ENCODE measurements around the gene PROX2. TPM values are rescaled to one million over a fixed set of nuclear protein-coding genes. Genes with fewer than 3 reads are reported as not detected.

Gene PROX2
- total RNA-seq, 2 donors from 2014 or later = 0.23 to 0.93 TPM

DNA sequence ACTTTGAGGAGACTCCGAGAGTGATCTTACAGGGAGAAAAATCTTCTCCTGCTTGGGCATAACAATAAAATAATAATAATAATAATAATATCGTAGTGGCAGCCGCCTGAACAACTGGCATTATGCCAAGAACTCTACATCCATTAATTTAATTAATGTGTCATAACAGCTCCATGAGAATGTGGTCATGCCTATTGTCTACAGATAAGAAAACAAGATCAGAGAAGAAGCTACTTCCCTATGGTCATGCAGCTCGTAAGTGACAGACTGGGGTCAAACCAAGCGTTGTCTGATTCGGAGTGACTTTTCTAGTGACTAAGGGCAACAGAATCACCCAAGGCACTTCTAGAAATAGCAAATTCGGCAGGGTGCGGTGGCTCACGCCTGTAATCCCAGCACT, 11.7 kb downstream of the PROX2 start:
- Mint-ChIP-seq H3K27ac (no peak overlapping the region), H3K9me3 (no peaks in the 10 kb centered on the region), H3K36me3 (no peaks in the 10 kb centered on the region)
- ATAC-seq (no peak), DNase-seq (ENCODE audit: low spot score in 2 of 2) (no peak)

DNA sequence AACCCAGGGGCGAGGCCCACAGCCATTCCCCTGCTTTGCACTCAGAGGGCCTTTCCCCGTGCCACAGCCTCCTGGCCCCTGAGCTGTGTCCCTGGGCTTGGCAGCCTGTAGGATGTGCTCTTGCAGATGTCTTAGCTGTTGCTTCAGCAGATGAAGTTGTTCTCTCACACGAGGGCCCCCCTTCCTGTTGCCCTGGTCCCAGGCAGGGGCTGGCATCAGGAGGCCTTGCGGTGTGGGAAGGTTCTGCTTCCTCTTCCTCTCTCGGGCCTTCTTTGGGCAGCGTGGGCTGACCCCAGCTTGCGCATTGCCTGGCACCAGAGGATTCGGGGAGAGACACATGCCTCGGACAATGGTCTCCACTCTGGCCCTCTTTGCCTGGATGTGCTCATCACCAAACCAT, 12.7 kb downstream of the PROX2 start:
- Mint-ChIP-seq H3K9me3 (no peaks in the 10 kb centered on the region), H3K27ac (no peak overlapping the region), H3K36me3 (no peaks in the 10 kb centered on the region)
- no peak for DNase-seq (ENCODE audit: low spot score in 2 of 2)
- ATAC-seq = no peak

DNA sequence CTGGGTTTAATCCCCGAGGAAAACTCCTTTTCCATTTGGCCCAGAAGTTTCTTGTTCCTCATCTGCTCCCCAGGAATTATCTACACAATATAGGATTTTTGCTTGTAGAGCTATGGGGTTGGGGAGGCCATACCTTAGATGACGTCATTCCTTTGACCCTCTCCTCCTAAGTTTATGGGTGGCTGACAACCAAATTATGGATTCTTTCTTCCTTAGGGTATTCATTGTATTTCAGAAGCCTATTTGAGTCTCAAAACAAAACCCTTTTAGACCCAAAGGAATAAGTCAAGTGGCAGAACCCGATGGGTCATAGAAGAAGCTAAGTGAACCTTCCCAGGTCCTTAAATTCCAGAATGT, 14.2 kb downstream of the PROX2 start:
- Mint-ChIP-seq H3K9me3 (no peaks in the 10 kb centered on the region), H3K36me3 (no peaks in the 10 kb centered on the region), H3K27ac (no peak overlapping the region)
- DNase-seq (ENCODE audit: low spot score in 2 of 2) (no peak), ATAC-seq (no peak)

DNA sequence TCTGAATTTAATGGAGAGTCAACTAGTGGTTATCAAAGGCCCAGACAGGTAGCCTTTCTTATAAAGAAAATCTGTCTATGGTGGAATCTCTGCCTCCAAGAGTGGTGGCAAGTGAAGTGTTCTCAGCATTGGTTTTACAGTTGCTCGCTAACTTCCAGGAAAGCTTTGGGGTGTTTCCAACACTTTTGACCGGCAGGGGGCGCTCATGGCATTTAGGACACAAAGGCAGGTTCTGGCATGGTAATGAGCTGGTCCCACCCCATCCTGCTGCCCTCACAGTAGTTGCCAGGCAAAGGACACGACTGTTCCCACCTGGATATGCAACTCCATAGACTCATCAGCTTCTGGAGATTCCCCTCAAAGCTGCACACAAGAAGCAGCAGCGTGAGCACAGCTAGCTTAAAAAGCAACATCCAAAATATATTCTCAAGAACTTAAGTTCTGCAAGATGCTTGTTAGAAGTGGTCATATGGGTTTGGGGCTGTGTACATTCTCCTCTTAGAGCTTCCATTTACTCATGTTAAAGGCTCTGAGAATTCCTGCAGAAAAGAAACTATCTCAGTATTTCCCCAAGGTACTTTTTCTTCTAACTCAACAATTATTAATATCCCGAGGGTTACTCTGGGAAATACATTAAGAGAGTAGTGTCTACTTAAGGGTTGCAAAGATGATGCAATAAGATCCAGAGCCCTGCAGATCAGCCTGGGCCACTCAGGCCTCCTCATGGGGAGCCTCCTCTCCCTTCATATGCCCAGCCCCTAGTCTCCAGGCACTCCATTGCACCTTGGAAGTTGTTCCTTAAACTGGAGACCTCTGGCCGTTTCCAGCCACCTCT, 14.8 kb downstream of the PROX2 start:
- Mint-ChIP-seq H3K36me3 (no peaks in the 10 kb centered on the region), H3K9me3 (no peaks in the 10 kb centered on the region), H3K27ac (peak overlapping the region in 1 of 2 donors; percentile 73)
- ATAC-seq (peak; percentile 84 to 95), DNase-seq (ENCODE audit: low spot score in 2 of 2) (peak; percentile 82 to 96)

DNA sequence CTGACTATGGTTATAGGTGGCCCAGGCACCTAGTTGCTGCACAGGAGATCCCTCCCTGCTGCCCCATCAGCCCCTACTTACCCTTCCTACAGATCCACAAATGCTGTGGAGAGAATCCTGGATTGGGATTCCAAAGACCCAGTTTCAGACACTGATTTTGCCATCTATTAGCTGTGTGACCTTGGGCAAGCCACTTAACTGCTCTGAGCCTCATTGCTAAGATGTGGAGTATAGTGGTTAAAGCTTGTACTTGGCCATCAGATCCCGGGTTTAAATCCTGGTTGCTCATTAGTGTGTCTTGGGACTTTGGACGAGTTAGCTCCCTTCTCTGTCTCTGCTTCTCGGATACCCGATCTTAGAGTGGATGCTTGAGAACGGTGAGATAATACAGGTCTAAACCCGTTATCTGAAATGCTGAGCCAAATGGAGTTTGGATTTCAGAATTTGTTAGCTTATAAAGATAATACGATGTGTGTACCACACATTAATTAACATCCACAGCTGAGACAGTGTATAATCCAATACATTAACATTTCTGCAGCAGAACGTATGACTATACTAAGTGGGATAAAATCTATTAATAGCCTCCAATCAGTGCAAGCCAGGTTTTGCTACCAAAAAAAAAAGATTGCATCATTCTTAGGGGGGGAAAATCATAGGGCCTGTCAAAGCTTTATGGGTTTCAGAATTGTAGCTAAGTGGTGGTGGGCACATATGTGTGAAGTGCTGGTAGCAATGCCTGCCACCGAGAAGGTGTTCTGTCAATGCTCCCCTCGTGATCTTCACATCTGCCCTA, 16.0 kb downstream of the PROX2 start:
- no peaks in the 10 kb centered on the region for H3K36me3 Mint-ChIP-seq
- ATAC-seq = no peak
- no peak for DNase-seq (ENCODE audit: low spot score in 2 of 2)
- H3K27ac Mint-ChIP-seq = peak overlapping the region in 1 of 2 donors; percentile 73
- H3K9me3 Mint-ChIP-seq = no peaks in the 10 kb centered on the region

DNA sequence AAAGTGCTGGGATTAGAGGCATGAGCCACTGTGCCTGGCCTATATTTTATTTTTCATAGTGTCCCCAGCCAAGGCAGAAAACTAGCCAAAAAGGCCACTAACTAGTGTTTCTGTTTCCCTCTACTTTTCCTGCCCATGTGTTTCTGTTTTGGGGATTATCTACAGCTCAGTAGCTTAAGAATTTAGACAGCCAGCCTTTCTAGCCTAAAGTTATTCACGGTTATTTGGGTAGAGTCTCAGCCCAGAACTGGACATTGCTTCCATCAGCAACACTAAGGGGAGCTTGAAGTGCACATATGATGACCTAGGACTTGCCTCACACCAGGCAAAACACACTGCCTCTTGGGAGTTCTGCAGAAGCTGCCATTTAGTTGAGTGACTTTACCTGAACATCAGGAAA, 17.9 kb downstream of the PROX2 start:
- H3K27ac Mint-ChIP-seq = peak overlapping the region in 1 of 2 donors; percentile 22
- DNase-seq (ENCODE audit: low spot score in 2 of 2) (no peak), ATAC-seq (no peak)
- H3K9me3 Mint-ChIP-seq = no peaks in the 10 kb centered on the region
- no peaks in the 10 kb centered on the region for H3K36me3 Mint-ChIP-seq

DNA sequence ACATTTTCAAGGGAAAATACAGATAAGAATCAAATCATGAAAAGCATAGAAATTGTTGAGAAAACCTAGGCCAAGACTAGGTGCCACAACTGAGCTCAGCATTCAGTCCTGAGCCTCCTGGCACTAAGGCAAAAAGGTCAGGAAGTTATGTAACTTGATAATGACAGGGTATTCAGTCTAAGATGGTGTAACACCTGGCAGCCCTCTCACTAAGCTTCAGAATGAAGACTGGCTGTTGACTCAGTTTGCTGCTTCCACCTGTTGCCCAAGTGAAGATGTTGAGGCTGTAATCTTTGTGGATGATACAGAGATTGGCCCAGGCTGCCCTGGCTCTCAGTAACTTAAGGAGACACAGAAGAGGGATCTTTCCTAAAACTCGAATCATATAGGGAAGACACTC, 19.6 kb downstream of the PROX2 start:
- Mint-ChIP-seq H3K9me3 (no peaks in the 10 kb centered on the region), H3K27ac (no peak overlapping the region), H3K36me3 (no peaks in the 10 kb centered on the region)
- no peak for ATAC-seq
- no peak for DNase-seq (ENCODE audit: low spot score in 2 of 2)

DNA sequence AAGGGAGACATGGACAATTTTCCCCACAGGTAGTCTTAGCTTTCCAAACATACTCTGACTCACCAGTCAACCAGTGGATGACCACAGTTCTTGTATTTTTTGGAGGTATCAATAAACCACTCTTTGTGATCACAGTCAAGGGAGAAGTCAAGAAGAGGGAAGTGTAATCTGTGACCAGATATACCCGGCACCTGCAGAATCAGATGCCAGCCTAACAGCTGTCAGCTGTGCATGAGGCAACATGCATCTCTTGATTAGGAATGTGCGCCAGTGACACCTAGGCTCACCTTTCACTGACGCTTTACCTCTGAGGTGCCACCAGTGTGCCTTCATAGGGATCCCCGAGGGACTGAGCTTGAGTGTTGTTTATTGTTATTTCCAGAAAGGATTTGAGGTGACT, 20.0 kb downstream of the PROX2 start:
- no peaks in the 10 kb centered on the region for H3K9me3 Mint-ChIP-seq
- H3K27ac Mint-ChIP-seq = no peak overlapping the region
- DNase-seq (ENCODE audit: low spot score in 2 of 2) = no peak
- no peaks in the 10 kb centered on the region for H3K36me3 Mint-ChIP-seq
- no peak for ATAC-seq

DNA sequence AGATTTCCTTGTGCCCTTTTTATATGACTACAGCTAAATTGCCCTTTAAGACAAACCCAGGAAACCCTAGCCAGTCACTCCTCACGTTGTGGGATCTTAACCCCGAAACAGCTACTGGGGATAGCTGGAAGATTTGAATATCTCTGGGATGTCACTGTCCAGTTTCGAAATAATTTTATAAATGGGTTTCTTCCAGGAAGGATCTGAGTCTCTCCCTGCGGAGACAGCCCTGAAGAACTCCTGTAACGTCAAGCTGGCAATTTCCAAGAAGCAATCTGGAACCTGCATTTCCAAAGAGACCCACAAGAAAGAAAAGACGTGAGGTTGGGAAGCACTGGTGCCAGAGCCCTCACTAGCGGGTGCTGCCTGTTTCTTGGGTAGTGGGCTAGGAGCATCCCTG, 20.9 kb downstream of the PROX2 start:
- no peaks in the 10 kb centered on the region for H3K36me3 Mint-ChIP-seq
- no peak for ATAC-seq
- H3K9me3 Mint-ChIP-seq = no peaks in the 10 kb centered on the region
- no peak for DNase-seq (ENCODE audit: low spot score in 2 of 2)
- H3K27ac Mint-ChIP-seq = peak overlapping the region in 1 of 2 donors; percentile 29

DNA sequence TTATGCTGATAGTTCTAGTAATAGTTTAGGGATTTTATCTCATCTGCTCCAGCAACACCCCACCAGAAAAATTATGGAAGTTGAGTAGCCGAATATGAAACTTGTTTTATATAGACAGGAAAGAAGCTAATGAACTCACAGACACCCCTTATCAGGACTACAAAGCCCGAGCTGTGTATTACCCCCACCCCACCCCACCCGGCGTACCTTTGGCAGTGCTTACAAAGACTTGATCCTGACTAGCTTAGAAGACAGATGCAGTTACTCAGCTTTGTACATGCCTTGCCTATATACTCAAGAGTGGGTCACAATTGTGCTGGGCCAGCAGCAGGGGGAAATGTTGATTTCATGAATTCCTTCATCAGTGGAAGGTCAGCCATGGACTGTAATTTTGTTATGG, 22.4 kb downstream of the PROX2 start:
- no peaks in the 10 kb centered on the region for H3K36me3 Mint-ChIP-seq
- ATAC-seq = no peak
- no peak for DNase-seq (ENCODE audit: low spot score in 2 of 2)
- no peaks in the 10 kb centered on the region for H3K9me3 Mint-ChIP-seq
- H3K27ac Mint-ChIP-seq = no peak overlapping the region

DNA sequence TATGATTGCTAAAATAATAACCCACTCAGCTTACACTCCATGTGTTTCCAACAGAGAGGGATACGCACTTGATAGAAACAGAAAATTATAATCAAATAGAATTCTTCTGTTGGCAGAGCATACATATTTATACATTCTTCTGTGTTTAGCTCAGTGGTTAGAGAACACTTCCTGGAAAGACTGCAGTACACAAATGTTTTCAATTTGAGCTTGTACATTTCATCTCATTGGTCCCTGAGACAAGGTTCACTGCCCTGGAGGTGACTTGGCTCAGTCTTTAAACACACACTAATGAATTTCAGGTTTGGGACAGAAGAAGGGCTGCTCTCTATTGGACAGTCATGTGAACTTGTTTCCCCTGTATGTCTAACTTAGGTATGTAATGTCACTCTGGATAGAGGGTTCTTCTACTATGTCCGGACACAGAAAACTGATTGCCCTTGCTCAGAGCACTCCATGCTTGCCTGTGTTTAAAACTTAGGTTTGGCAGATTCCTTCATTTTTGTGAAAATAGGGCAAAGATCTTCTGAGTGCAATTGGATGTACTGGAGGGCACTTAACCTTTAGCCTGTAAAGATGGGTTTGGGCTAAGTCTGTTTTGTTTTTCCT, 22.9 kb downstream of the PROX2 start:
- H3K36me3 Mint-ChIP-seq = no peaks in the 10 kb centered on the region
- H3K27ac Mint-ChIP-seq = no peak overlapping the region
- no peaks in the 10 kb centered on the region for H3K9me3 Mint-ChIP-seq
- DNase-seq (ENCODE audit: low spot score in 2 of 2) (no peak), ATAC-seq (no peak)

DNA sequence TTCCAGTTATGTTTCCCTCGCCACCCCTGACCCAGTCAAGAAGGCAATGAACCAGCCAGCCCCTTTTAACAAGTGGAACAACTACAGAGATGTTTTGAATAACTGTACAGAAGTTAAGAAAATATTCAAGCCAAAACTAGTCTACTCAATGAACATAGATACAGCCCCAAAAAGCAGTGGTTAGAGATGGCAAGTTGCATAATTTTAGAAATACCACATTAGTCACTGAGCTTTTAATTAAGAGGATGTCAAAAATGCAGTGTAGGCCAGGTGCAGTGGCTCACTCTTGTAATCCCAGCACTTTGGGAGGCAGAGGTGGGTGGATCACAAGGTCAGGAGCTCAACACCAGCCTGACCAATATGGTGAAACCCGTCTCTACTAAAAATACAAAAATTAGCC, 27.2 kb downstream of the PROX2 start:
- Mint-ChIP-seq H3K27ac (no peak overlapping the region), H3K9me3 (no peaks in the 10 kb centered on the region), H3K36me3 (no peaks in the 10 kb centered on the region)
- ATAC-seq = no peak
- DNase-seq (ENCODE audit: low spot score in 2 of 2) = no peak

DNA sequence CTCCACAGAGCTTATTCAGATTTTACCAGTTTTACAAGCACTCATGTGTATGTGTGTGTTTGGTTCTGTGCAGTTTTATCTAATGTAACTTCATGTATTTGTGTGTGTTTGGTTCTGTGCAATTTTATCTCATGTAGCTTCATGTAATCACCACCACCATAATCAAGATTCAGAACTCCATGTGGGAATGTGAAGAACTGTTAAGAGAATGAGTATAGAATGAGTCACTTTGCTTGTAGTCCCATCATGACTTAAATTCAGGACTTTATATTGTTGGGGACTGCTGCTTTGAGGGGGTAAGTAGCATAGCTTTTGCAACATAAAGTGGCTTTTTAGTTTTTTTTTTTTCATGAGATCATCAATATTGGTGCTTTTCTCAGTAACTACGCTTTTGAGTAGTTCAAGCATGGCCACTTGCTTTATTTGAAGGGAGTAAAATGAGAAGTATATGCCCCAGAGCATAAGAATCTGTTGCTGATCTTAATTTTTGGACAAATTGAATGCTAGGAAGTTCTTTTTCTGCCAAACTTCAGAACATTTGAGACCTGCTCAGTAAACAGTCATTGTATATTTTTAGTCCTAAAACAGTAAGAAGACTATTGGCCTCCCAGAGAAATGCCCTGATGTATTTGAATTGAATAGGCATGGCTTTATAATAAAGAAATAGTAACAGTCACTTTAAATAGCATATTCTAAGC, 28.8 kb downstream of the PROX2 start:
- Mint-ChIP-seq H3K9me3 (no peaks in the 10 kb centered on the region), H3K27ac (no peak overlapping the region), H3K36me3 (no peaks in the 10 kb centered on the region)
- DNase-seq (ENCODE audit: low spot score in 2 of 2) (no peak), ATAC-seq (no peak)

DNA sequence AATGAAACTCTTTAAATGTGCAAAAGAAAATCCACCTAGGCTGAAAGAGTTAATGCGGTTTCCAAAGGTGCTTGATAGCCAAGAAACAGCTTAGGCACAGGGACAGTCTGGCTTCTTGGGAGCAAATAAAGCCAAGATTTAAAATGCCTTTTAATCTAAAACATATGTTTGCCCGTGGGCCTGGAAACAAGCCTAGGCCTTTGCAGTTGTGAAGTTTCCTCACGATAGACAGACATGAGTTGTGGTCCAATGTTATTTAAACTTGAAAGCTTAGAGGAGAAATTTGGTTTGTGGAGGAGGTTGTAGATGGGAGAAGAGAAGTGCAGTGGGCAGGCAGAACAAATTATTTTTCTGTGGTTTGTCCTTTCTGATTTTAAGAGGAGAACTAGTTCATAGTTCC, 29.8 kb downstream of the PROX2 start:
- Mint-ChIP-seq H3K9me3 (no peaks in the 10 kb centered on the region), H3K36me3 (no peaks in the 10 kb centered on the region), H3K27ac (no peak overlapping the region)
- DNase-seq (ENCODE audit: low spot score in 2 of 2) = no peak
- ATAC-seq = no peak

DNA sequence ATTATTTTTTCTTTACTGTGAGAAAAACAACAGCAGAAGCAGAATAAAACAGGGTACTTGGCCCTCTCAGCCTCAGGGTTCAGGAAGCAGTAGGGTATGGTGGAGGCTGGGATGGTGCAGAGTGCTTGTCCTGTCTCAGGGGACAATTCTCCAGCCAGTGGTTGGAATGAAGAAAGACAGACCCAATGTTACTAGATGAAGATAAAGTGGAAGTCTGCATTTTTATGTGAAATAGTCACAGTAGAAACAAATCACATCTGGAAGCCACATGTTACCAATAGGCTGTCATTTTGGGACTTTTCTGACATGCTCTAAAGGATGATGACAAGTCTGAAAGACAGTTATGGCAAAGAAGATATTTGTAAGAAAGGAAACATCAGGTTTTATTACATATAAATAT, 32.3 kb downstream of the PROX2 start:
- no peak for DNase-seq (ENCODE audit: low spot score in 2 of 2)
- ATAC-seq = no peak
- Mint-ChIP-seq H3K9me3 (no peaks in the 10 kb centered on the region), H3K36me3 (peaks cover 0 to 5% of the 10 kb centered on the region in 2 donors), H3K27ac (peak overlapping the region in 1 of 2 donors; percentile 62)

DNA sequence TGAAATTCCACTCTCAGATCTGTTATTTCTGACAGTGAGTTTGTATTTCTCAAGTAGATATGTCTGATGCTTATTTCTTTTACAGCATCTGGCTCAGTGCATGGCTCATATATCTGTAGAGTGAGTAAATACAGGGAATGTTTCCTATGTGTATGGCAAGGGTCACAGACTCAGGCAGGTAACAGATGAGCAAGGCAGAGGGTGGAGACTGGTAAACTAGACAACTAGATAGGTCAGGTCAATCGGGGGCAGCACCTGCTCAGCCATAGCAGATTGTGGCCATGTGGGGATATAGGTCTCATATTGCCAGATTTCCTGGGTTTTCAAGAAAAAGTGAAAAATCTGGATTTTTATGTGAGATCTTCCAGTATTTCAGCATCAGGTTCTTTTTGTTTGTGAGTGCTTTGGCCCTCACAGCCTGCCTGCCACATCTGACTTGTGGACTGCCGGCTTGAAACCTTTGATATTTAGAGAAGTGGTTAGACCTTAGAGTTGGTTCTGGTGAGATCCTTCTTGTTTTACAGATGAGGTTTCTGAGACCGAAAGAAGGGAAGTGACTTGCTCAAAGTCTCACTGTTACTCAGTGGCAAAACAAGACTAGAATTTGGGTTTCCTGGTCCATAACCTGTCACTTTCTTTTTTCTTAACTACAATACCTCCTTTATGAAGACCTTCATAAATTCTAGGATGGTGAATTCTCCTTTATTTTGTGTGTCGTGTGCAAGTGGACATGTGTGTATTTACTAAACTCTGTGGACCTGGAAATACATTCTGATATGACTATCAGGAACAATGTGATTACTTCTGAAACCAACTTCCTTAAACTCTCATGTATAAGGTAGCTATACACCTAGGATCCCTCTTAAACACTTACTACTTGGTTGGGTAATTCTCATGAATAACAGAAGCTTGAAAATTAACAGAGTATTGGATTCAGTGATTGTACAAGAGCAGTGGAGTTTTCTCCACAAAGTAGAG, 34.4 kb downstream of the PROX2 start:
- ATAC-seq (peak; percentile 86 to 89), DNase-seq (ENCODE audit: low spot score in 2 of 2) (peak in 1 of 2 donors; percentile 39)
- Mint-ChIP-seq H3K36me3 (peaks cover 5 to 10% of the 10 kb centered on the region in 2 donors), H3K9me3 (no peaks in the 10 kb centered on the region), H3K27ac (peak overlapping the region; percentile 50 to 83)

Data from activated naive CD4-positive, alpha-beta T cell treated with anti-CD3 and anti-CD28 coated beads, Interleukin-2, amount 50 U/mL, for 72 hours (primary cell).